ENCODE data around the gene TBPL1.

DNA sequence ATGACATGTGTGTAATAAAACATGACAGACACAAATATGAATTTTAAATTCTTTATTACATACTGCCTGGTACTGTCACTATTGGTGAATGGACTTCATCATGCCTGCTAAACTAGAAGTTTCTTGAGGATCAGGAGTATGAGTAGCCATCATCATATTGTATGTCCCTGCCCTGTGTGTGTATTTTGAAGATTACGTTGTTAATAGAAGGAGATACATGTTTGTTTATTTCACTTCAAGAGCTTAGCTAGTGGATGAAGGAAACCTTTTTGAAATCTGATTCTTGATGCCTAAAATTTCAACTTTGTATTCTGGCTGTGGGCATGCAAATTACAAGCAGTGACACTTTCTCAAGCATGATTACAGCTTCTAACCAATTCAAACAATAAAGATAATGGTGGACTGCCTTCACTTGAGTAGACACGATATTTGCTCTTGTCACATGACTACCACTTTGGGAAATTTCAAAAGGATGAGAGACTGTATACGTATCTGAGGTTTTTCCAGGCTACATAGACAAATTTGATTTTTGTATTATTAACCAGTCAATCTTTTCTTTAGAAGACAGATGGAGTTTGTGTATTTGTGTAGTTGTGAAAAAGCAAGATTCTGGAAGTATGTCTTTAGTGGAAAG, 3.5 kb downstream of the TBPL1 start:
- TF ChIP-seq, protein P1, sequence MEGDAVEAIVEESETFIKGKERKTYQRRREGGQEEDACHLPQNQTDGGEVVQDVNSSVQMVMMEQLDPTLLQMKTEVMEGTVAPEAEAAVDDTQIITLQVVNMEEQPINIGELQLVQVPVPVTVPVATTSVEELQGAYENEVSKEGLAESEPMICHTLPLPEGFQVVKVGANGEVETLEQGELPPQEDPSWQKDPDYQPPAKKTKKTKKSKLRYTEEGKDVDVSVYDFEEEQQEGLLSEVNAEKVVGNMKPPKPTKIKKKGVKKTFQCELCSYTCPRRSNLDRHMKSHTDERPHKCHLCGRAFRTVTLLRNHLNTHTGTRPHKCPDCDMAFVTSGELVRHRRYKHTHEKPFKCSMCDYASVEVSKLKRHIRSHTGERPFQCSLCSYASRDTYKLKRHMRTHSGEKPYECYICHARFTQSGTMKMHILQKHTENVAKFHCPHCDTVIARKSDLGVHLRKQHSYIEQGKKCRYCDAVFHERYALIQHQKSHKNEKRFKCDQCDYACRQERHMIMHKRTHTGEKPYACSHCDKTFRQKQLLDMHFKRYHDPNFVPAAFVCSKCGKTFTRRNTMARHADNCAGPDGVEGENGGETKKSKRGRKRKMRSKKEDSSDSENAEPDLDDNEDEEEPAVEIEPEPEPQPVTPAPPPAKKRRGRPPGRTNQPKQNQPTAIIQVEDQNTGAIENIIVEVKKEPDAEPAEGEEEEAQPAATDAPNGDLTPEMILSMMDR (IDR thresholded peaks at IDR 0.05): no peak
- TF ChIP-seq ZFX (IDR thresholded peaks at IDR 0.05; ENCODE audit: borderline replicate concordance): no peak
